HL-60 (cell line): ENCODE data around the gene MAST3.

Experiments used
- CTCF ChIP-seq: IDR thresholded peaks from one replicate; pipeline ENCODE4 v1.5.1; 2011; ENCODE audit warnings: low read length, control low read depth, inconsistent platforms; ENCODE audit not compliant: insufficient read depth
- POLR2AphosphoS5 ChIP-seq: IDR thresholded peaks from 2 replicates; pipeline ENCODE4 v1.6.1; 2012; ENCODE audit warnings: low read depth
- REST ChIP-seq: IDR thresholded peaks from 2 replicates; pipeline ENCODE4 v1.6.1; 2012; ENCODE audit warnings: low read depth; ENCODE audit not compliant: insufficient replicate concordance

GRCh38 chr19:18120127-18120526 is 22.5 kb downstream of the MAST3 start:
- TF ChIP-seq POLR2AphosphoS5, result no peak
- no peak for TF ChIP-seq CTCF
- TF ChIP-seq REST, result no peak
